Raji (cell line): Measurements from ENCODE around the gene OR52N4.

Experiments used
- POLR2A ChIP-seq: IDR thresholded peaks from 2 replicates; pipeline ENCODE4 v1.6.1; 2011; ENCODE audit warnings: low read depth, low read length, control low read depth; ENCODE audit not compliant: insufficient read depth

OR52N4 gene

DNA sequence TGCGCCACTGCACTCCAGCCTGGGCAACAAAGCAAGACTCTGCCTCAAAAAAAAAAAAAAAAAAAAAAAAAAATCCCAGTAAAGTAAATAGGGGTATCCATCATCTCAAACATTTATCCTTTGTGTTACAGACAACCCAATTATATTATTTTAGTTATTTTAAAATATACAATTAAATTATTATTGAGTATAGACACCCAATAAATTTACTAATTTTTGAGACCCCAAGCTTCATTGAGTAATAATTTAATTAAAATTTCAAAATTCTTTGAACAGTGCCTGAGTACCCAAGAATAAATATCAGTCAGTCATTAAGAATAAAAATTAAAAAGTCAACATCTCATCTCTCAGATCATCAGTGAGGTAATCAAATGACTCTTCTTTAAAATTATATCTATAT lies at the start of gene OR52N4:
Gene OR52N4 (plus strand): TSS at position 301 of the 400 bp plus-strand sequence. CDS start 498 bp downstream, outside the sequence.
- no peak for TF ChIP-seq POLR2A

DNA sequence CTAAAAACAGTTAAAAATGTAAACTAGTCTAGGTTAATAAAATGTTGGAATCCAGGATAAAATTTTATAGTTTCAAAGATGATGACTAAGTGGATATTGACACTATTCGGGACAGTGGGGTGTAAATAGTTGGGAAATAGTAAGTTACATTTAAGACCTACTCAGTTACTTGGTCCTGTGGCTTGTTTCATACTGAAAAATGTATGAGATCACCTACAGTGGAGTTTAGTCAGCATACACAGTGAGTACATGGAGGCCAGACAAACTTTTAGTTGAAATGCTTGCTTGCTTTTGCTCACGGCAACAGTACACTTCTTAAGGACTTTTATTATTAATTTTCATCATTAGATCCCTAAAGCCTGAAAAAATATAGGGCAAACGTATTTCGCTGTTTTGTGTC lies 48.4 kb upstream of the OR52N4 start:
- TF ChIP-seq POLR2A: no peak

- TF ChIP-seq POLR2A: no peak
Measured at GRCh38 chr11:5712507-5712906, 41.5 kb upstream of the OR52N4 start.

GRCh38 chr11:5713695-5714094 lies 40.3 kb upstream of the OR52N4 start:
- TF ChIP-seq POLR2A: no peak

DNA sequence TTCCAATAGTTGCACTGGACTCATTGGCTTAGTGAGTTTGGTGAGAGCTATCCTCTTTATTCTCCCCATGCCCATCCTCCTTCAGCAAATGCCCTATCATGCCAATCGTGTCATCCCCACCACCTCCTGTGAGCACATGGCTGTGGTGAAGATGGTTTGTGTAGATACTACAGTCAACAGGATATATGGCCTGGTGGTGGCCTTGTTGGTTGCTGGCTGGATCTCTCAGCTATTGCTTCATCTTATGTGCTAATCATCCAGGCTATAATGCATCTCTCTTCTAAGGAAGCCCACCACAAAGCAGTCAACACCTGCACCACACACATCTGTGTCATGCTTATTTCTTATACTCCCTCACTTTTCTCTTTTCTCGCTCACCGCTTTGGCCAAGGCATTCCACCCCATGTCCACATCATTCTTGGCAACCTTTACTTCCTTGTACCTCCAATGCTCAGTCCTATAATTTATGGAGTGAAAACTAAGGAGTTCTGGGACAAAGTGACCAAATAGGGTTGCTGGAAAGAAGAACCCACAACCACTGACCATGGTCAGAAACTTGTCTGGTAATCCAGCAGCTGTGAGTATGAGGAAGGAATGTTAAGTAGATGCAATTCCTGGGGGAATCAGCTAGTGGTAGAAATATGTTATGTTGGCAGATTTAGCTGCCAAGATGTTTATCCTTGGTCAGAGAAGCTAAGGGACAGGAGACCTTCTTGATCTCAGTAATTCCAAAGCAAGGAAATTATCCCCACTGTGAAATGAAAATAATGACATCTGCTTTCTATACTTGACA lies 34.1 kb upstream of the OR52N4 start:
- no peak for TF ChIP-seq POLR2A

- no peak for TF ChIP-seq POLR2A
Measured at GRCh38 chr11:5722622-5723021, 31.4 kb upstream of the OR52N4 start.

GRCh38 chr11:5726351-5726750 lies 27.7 kb upstream of the OR52N4 start:
- no peak for TF ChIP-seq POLR2A

DNA sequence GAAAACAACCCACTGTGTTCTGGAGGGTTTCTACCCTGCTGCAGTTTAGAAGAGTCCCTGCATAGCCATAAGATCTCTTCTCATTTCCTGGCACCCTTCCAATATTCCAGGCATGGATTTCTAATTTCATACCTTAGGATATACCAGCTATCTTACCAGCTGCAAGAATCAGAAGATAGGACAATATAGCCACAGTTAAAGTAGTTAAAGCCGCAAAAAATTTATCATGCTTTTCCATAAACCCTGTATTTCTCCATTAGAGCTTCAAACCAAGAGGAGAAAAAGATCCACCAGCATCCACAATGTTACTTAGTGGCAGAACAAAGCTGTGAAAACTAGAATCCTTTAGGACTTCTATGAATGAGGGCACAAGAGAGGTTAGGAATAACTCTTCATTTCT lies 26.4 kb upstream of the OR52N4 start:
- no peak for TF ChIP-seq POLR2A

- TF ChIP-seq POLR2A: no peak
Measured at GRCh38 chr11:5736396-5736795, 17.6 kb upstream of the OR52N4 start, which contains the start of gene OR56B1. OR56B1 (plus strand) TSS chr11:5736448; CDS start chr11:5736517, 69 bp downstream.

GRCh38 chr11:5737091-5737490 lies 17.0 kb upstream of the OR52N4 start:
- no peak for TF ChIP-seq POLR2A

DNA sequence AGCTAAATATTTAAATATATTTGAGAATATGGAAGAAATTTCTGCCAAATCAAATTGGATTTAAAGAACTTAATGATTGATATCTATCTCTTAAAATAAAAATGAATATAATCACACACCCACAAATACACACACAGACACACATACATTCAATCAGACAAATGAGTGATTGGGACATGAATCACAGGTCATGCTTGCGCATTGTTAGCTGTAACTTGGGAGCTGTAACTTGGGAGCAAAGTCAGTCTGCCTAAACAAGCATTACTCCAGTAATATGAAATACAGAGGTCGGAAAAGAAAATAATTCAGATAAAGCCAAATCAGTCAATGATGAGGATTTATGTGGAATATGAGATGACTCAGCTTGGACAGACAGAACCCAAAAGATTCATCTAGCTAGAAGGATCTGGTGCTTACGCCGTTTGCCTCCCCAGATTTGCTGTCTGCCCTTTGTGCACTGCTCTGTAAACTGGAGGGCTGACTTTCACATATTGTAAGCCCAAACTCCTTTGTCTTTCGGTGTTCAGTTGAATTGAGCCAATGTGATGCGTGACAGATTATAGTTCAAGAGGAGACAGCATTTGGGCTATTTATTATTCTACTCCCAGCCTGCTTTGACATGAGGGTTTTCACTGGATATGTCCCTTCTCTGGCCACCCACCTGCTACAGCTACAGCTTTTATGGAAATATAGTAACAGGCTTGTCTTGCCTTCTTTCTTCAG lies 16.2 kb upstream of the OR52N4 start:
- no peak for TF ChIP-seq POLR2A

DNA sequence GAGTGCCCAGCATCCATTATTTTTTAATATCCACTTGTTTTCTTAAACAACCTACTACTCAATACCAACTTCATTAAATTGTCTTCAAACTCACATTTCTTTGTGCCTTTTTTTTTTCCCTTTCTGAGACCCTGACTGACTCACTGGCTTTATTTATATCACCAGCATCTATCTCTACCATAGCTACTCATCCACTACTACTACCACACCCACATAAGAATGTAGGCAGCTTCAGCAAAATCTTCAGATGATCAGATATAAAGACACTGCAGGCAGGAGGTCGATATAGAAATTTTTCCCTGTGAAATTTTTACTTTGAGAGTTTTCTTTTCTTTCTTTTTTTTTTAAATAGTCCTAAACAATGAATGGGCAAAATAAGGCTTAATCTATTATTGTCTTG lies 15.6 kb upstream of the OR52N4 start:
- TF ChIP-seq POLR2A: no peak

DNA sequence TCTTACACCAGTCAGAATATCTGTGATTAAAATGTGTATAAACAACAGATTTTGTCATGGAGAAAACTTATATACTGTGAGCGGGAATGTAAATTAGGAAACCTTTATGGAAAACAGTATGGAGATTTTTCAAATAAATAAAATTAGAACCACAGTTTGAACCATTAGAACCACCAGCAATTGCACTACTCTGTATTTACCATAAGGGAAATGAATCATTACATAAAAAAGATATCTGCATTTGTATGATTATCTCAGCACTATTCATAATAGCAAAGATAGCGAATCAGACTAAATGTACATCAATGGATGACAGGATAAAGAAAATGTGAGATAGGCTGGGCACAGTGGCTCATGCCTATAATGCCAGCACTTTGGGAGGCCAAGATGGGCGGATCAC lies 7.4 kb upstream of the OR52N4 start:
- TF ChIP-seq POLR2A: no peak

GRCh38 chr11:5749836-5750235 lies 4.2 kb upstream of the OR52N4 start:
- TF ChIP-seq POLR2A: no peak

GRCh38 chr11:5767056-5767455 lies 13.0 kb downstream of the OR52N4 start:
- no peak for TF ChIP-seq POLR2A

- no peak for TF ChIP-seq POLR2A
Measured at GRCh38 chr11:5783255-5783654, 29.2 kb downstream of the OR52N4 start, which contains the start of gene OR52N5. OR52N5 (minus strand) TSS chr11:5783355; CDS start chr11:5778634, 4,721 bp downstream.

DNA sequence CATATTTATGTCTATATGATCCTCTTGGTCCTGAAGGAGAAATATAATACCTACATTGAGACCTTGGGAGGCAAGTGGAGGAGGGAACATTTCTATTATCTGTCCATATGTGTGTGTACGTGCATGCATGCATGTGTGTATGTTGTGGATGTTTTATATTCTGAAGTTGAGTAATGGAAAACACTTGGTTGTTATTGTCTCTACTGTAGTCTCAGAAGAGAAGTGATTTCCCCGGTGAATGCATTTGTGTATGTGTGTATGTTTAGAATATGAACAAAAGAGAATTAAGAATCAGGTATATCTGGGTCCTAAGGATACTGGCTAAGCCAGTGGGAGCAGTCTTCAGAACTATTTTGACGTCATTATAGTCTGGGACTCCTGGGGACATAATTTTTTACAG lies 37.1 kb downstream of the OR52N4 start, which contains the start of gene OR52N1:
Gene OR52N1 (minus strand): TSS at position 101 of the 400 bp plus-strand sequence. CDS start 2,449 bp downstream, outside the sequence.
- TF ChIP-seq POLR2A: no peak

DNA sequence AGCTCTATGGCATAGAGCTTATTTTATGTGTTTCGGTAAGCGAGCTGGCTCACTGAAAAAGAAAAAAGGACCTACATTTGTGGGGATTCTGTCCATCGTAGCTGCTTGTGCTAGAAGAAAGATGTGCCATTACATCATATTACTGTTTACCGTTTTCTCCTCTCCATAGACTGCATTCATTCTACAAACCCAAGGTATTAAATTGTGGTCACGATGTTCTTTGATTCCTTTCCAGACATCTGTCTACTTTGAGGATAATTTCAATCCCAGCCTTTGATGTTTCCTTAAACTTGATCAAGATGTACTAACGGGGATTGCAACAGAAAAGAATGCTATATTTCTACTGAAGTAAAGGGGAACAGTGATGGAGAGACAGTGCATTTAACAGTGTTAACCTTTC lies 42.5 kb downstream of the OR52N4 start:
- no peak for TF ChIP-seq POLR2A
